Liver (tissue), 3 donors: Measurements from ENCODE around the gene ATXN1.

ENCODE experiments used
- FOXA1 ChIP-seq: IDR thresholded peaks from 2 replicates; pipeline ENCODE4 v1.6.1; 2016; ENCODE audit warnings: antibody characterized with exemption
- JUND ChIP-seq, 2 donors: IDR thresholded peaks; 2 replicates each; pipeline ENCODE4 v1.6.1; 2016; ENCODE audit warnings: antibody characterized with exemption in 2 of 2
- RAD21 ChIP-seq, 2 donors: IDR thresholded peaks; 2 replicates each; pipeline ENCODE4 v1.6.1; 2016; ENCODE audit warnings: antibody characterized with exemption in 2 of 2, mild to moderate bottlenecking in 2 of 2
- RXRA ChIP-seq, 2 donors: IDR thresholded peaks; 2 replicates each; pipeline ENCODE4 v1.6.1; 2017 to 2018; ENCODE audit warnings: antibody characterized with exemption in 2 of 2, mild to moderate bottlenecking in 1 of 2
- TAF1 ChIP-seq: conservative IDR thresholded peaks from 2 replicates; pipeline ENCODE4 v1.6.1; 2016; ENCODE audit warnings: antibody characterized with exemption, mild to moderate bottlenecking
- YY1 ChIP-seq: IDR thresholded peaks from 2 replicates; pipeline ENCODE4 v1.6.1; 2016; ENCODE audit warnings: antibody characterized with exemption, mild to moderate bottlenecking
- TF ChIP-seq, protein P1 (sequence below): fragments of 150-350 bp; IDR thresholded peaks from 2 replicates; pipeline ENCODE4 v1.5.1; 2017; ENCODE audit warnings: improper control_type of control experiment, low read depth, low read length; ENCODE audit not compliant: missing input control
- TF ChIP-seq, protein P2 (sequence below): IDR thresholded peaks from 2 replicates; pipeline ENCODE4 v1.6.1; 2016; ENCODE audit warnings: antibody characterized with exemption
- TF ChIP-seq, protein P3 (sequence below): IDR thresholded peaks from 2 replicates; pipeline ENCODE4 v1.6.1; 2016; ENCODE audit warnings: antibody characterized with exemption
- TF ChIP-seq, protein P4 (sequence below): IDR thresholded peaks from 2 replicates; pipeline ENCODE4 v1.6.1; 2016; ENCODE audit warnings: antibody characterized with exemption, mild to moderate bottlenecking
- donor health status: healthy.
- donor health status: healthy.

DNA sequence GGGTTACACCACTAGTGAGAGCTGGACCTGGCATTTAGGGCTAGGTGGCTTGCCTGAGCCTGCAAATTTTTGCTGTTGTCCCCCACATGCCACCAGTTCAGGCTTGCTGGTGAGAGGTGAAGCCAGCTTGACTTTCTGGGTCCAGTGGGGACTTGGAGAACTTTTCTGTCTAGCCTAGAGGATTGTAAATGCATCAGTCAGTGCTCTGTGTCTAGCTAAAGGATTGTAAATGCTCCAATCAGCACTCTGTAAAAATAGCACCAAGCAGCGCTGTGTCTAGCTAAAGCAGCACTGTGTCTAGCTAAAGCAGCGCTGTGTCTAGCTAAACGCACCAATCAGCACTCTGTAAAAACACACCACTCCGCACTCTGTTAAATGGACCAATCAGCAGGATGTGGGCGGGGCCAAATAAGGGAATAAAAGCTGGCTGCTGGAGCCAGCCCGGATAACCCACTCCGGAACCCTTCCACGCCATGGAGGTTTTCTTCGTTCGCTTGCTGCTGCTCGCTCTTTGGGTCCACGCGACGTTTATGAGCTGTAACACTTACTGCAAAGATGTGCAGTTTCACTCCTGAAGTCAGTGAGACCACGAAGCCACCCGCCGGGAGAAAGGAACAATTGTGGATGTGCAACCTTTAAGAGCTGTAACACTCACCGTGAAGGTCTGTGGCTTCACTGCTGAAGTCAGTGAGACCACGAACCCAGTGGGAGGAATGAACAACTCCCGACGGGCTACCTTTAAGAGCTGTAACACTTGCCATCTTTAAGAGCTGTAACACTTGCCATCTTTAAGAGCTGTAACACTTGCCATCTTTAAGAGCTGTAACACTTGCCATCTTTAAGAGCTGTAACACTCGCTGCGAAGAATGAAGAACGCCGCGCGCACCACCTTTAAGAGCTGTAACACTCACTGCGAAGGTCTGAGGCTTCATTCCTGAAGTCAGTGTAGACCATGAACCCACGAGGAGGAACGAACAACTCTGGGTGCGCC, 495.6 kb downstream of the ATXN1 start:
- TF ChIP-seq, protein P1, sequence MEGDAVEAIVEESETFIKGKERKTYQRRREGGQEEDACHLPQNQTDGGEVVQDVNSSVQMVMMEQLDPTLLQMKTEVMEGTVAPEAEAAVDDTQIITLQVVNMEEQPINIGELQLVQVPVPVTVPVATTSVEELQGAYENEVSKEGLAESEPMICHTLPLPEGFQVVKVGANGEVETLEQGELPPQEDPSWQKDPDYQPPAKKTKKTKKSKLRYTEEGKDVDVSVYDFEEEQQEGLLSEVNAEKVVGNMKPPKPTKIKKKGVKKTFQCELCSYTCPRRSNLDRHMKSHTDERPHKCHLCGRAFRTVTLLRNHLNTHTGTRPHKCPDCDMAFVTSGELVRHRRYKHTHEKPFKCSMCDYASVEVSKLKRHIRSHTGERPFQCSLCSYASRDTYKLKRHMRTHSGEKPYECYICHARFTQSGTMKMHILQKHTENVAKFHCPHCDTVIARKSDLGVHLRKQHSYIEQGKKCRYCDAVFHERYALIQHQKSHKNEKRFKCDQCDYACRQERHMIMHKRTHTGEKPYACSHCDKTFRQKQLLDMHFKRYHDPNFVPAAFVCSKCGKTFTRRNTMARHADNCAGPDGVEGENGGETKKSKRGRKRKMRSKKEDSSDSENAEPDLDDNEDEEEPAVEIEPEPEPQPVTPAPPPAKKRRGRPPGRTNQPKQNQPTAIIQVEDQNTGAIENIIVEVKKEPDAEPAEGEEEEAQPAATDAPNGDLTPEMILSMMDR: no peak
- TF ChIP-seq, protein P2, sequence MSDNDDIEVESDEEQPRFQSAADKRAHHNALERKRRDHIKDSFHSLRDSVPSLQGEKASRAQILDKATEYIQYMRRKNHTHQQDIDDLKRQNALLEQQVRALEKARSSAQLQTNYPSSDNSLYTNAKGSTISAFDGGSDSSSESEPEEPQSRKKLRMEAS: no peak
- TF ChIP-seq YY1: no peak
- TF ChIP-seq, protein P3, sequence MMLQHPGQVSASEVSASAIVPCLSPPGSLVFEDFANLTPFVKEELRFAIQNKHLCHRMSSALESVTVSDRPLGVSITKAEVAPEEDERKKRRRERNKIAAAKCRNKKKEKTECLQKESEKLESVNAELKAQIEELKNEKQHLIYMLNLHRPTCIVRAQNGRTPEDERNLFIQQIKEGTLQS: no peak
- TF ChIP-seq, protein P4, sequence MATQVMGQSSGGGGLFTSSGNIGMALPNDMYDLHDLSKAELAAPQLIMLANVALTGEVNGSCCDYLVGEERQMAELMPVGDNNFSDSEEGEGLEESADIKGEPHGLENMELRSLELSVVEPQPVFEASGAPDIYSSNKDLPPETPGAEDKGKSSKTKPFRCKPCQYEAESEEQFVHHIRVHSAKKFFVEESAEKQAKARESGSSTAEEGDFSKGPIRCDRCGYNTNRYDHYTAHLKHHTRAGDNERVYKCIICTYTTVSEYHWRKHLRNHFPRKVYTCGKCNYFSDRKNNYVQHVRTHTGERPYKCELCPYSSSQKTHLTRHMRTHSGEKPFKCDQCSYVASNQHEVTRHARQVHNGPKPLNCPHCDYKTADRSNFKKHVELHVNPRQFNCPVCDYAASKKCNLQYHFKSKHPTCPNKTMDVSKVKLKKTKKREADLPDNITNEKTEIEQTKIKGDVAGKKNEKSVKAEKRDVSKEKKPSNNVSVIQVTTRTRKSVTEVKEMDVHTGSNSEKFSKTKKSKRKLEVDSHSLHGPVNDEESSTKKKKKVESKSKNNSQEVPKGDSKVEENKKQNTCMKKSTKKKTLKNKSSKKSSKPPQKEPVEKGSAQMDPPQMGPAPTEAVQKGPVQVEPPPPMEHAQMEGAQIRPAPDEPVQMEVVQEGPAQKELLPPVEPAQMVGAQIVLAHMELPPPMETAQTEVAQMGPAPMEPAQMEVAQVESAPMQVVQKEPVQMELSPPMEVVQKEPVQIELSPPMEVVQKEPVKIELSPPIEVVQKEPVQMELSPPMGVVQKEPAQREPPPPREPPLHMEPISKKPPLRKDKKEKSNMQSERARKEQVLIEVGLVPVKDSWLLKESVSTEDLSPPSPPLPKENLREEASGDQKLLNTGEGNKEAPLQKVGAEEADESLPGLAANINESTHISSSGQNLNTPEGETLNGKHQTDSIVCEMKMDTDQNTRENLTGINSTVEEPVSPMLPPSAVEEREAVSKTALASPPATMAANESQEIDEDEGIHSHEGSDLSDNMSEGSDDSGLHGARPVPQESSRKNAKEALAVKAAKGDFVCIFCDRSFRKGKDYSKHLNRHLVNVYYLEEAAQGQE: no peak
- no peak for TF ChIP-seq FOXA1
- no peak for TF ChIP-seq JUND (IDR thresholded peaks at IDR 0.05)
- no peak for TF ChIP-seq RAD21 (IDR thresholded peaks at IDR 0.05)
- no peak for TF ChIP-seq TAF1
- no peak for TF ChIP-seq RXRA (IDR thresholded peaks at IDR 0.05)
